WTC11 (cell line): ENCODE results near the gene MBD6. TPM values are rescaled to one million over a fixed set of nuclear protein-coding genes. Genes with fewer than 3 reads are reported as not detected.
"Not testable (repeated sequence)": the region's sequence is repeated elsewhere in the genome, so short reads cannot be mapped to it uniquely, and the experiment has no call there.

Source experiments
- ATAC-seq: fragments of 200-7000 bp; cut with Tn5 transposase; 2 replicates; pipeline ENCODE4 v1.10.0; 2021; ENCODE audit warnings: mild to moderate bottlenecking, moderate library complexity
- CTCF ChIA-PET: fragments of 300-600 bp; sonication (Branson Sonifier 250); formaldehyde crosslinking; loops from one replicate; lab custom pipeline; 2021; ENCODE audit warnings: antibody characterized with exemption; lab: Charles Lee
- POLR2A ChIA-PET: fragments of 350-600 bp; sonication (Branson Sonifier 250); formaldehyde crosslinking; loops from one replicate; lab custom pipeline; 2021; ENCODE audit warnings: antibody characterized with exemption; lab: Charles Lee
- DNase-seq: peaks from one replicate; pipeline ENCODE4 v3.0.0; 2021; ENCODE audit warnings: low spot score
- H3K27ac Mint-ChIP-seq: 2 replicates; pipeline ENCODE4 v1.8.0; 2021; ENCODE audit warnings: mixed read lengths
- H3K27me3 Mint-ChIP-seq: 2 replicates; pipeline ENCODE4 v1.8.0; 2021; ENCODE audit warnings: low read depth, mild to moderate bottlenecking, moderate library complexity, mixed read lengths
- H3K36me3 Mint-ChIP-seq: 2 replicates; pipeline ENCODE4 v1.8.0; 2021; ENCODE audit warnings: mixed read lengths
- H3K4me1 Mint-ChIP-seq: 2 replicates; pipeline ENCODE4 v1.8.0; 2022; ENCODE audit warnings: mixed read lengths
- H3K4me3 Mint-ChIP-seq: 2 replicates; pipeline ENCODE4 v1.8.0; 2021; ENCODE audit warnings: mild to moderate bottlenecking, moderate library complexity, mixed read lengths
- H3K9me3 Mint-ChIP-seq: 2 replicates; pipeline ENCODE4 v1.8.0; 2021; ENCODE audit warnings: mixed read lengths
- ATF1 ChIP-seq: sonication (generic); formaldehyde crosslinking; IDR thresholded peaks from 2 replicates; pipeline ENCODE4 v1.8.1; 2023; ENCODE audit warnings: mild to moderate bottlenecking, moderate library complexity, missing genetic modification reagents
- ATF2 ChIP-seq: sonication (generic); formaldehyde crosslinking; IDR thresholded peaks from 2 replicates; pipeline ENCODE4 v1.8.1; 2022; ENCODE audit warnings: low read depth, missing genetic modification reagents, borderline replicate concordance
- CDX4 ChIP-seq: fragments of 250-450 bp; sonication (Bioruptor Pico); IDR thresholded peaks from 2 replicates; pipeline ENCODE4 v1.9.0; 2021; ENCODE audit warnings: moderate library complexity, mild to moderate bottlenecking, inconsistent platforms, borderline replicate concordance
- CREM ChIP-seq: sonication (generic); formaldehyde crosslinking; IDR thresholded peaks from 2 replicates; pipeline ENCODE4 v1.8.1; 2022; ENCODE audit warnings: mild to moderate bottlenecking, missing genetic modification reagents, moderate library complexity
- E2F4 ChIP-seq: sonication (generic); formaldehyde crosslinking; IDR thresholded peaks from 2 replicates; pipeline ENCODE4 v1.8.1; 2022; ENCODE audit warnings: low read depth, mild to moderate bottlenecking, moderate library complexity, missing genetic modification reagents, borderline replicate concordance
- E2F5 ChIP-seq: sonication (generic); formaldehyde crosslinking; IDR thresholded peaks from 2 replicates; pipeline ENCODE4 v1.8.1; 2022; ENCODE audit warnings: mild to moderate bottlenecking, moderate library complexity, missing genetic modification reagents
- ELF4 ChIP-seq: sonication (generic); formaldehyde crosslinking; IDR thresholded peaks from 2 replicates; pipeline ENCODE4 v1.8.1; 2022; ENCODE audit warnings: low read depth, mild to moderate bottlenecking, moderate library complexity, missing genetic modification reagents
- GRHL2 ChIP-seq: fragments of 250-450 bp; sonication (Bioruptor Pico); IDR thresholded peaks from 2 replicates; pipeline ENCODE4 v1.8.0; 2022; ENCODE audit warnings: mild to moderate bottlenecking, moderate library complexity; ENCODE audit not compliant: insufficient replicate concordance, severe bottlenecking
- GTF2I ChIP-seq: fragments of 250-450 bp; sonication (Bioruptor Pico); conservative IDR thresholded peaks from 2 replicates; pipeline ENCODE4 v1.4.0; 2021; ENCODE audit warnings: mild to moderate bottlenecking
- MYBL2 ChIP-seq: sonication (generic); formaldehyde crosslinking; IDR thresholded peaks from 2 replicates; pipeline ENCODE4 v1.8.1; 2023; ENCODE audit warnings: mild to moderate bottlenecking, moderate library complexity, missing genetic modification reagents
- NFE2L1 ChIP-seq: sonication (generic); formaldehyde crosslinking; IDR thresholded peaks from 2 replicates; pipeline ENCODE4 v1.8.1; 2023; ENCODE audit warnings: missing genetic modification reagents
- NR2C2 ChIP-seq: sonication (generic); formaldehyde crosslinking; IDR thresholded peaks from 2 replicates; pipeline ENCODE4 v1.8.0; 2022; ENCODE audit warnings: mild to moderate bottlenecking, missing genetic modification reagents
- OVOL2 ChIP-seq: fragments of 250-450 bp; sonication (Bioruptor Pico); IDR thresholded peaks from 2 replicates; pipeline ENCODE4 v1.9.0; 2021; ENCODE audit warnings: mild to moderate bottlenecking, borderline replicate concordance
- RORB ChIP-seq: fragments of 250-450 bp; sonication (Bioruptor Pico); IDR thresholded peaks from 2 replicates; pipeline ENCODE4 v1.9.0; 2021; ENCODE audit warnings: mild to moderate bottlenecking
- ZNF219 ChIP-seq: sonication (generic); formaldehyde crosslinking; IDR thresholded peaks from 2 replicates; pipeline ENCODE4 v1.8.0; 2023; ENCODE audit warnings: missing genetic modification reagents, mild to moderate bottlenecking, borderline replicate concordance
- ZNF416 ChIP-seq: fragments of 250-450 bp; sonication (Bioruptor Pico); IDR thresholded peaks from 2 replicates; pipeline ENCODE4 v1.9.0; 2021; ENCODE audit warnings: mild to moderate bottlenecking, inconsistent platforms
- ZNF512 ChIP-seq: sonication (generic); formaldehyde crosslinking; IDR thresholded peaks from 2 replicates; pipeline ENCODE4 v1.8.1; 2022; ENCODE audit warnings: missing genetic modification reagents, borderline replicate concordance
- total RNA-seq: library from RNA; stranded (reverse); gene quantifications from 3 replicates; pipeline ENCODE4 v1.2.3, GENCODE V29; 2021

MBD6 gene
- total RNA-seq, 1 experiment from 2014 or later: 46.3 TPM

- CTCF ChIA-PET: interaction anchor here (1.0 to 3.7 kb wide), 2 partner anchors 13 to 63 kb away, joined by 4 to 18 read pairs; partner anchors contain the start of gene B4GALNT1
- H3K4me3 Mint-ChIP-seq: no peak overlapping the region
- DNase-seq (no peak), ATAC-seq (no peak)
- H3K36me3 Mint-ChIP-seq: peaks cover 32% of the 10 kb centered on the region
- TF ChIP-seq NFE2L1 (CRISPR knock-in tag) (no peak), GRHL2 (CRISPR knock-in tag) (no peak)
- H3K9me3 Mint-ChIP-seq: no peaks in the 10 kb centered on the region
- no peaks in the 10 kb centered on the region for H3K4me1 Mint-ChIP-seq
- no peak overlapping the region for H3K27ac Mint-ChIP-seq
- POLR2A ChIA-PET: no interaction called here
- H3K27me3 Mint-ChIP-seq: no peaks in the 10 kb centered on the region
These were observed 47.2 kb downstream of the MBD6 start for GRCh38 chr12:57569858-57570257.

GRCh38 chr12:57570438-57570837 lies 47.8 kb downstream of the MBD6 start:
- H3K9me3 Mint-ChIP-seq, H3K4me3 Mint-ChIP-seq, H3K27me3 Mint-ChIP-seq, H3K4me1 Mint-ChIP-seq, H3K27ac Mint-ChIP-seq, DNase-seq, ATAC-seq: not testable (repeated sequence)
- ChIA-PET POLR2A (interaction anchor here (0.6 kb wide), 1 partner anchor 85 kb away, joined by 7 read pairs; no protein-coding TSS in a partner anchor), CTCF (interaction anchor here (1.0 to 3.7 kb wide), 2 partner anchors 13 to 62 kb away, joined by 4 to 18 read pairs; partner anchors contain the start of gene B4GALNT1)
- peaks cover 37% of the 10 kb centered on the region for H3K36me3 Mint-ChIP-seq

GRCh38 chr12:57571926-57572762 lies 49.5 kb downstream of the MBD6 start:
- Mint-ChIP-seq H3K27ac (no peak overlapping the region), H3K9me3 (no peaks in the 10 kb centered on the region), H3K36me3 (peaks cover 52% of the 10 kb centered on the region), H3K4me3 (no peak overlapping the region), H3K27me3 (no peaks in the 10 kb centered on the region; the same call in 1 of the 2 replicates), H3K4me1 (no peaks in the 10 kb centered on the region)
- POLR2A ChIA-PET: no interaction called here
- no peak for DNase-seq
- TF ChIP-seq ZNF219 (CRISPR knock-in tag) (no peak), NR2C2 (CRISPR knock-in tag) (no peak), E2F4 (no peak), GTF2I (CRISPR knock-in tag) (no peak), ATF1 (CRISPR knock-in tag) (no peak), E2F5 (CRISPR knock-in tag) (no peak), ZNF512 (CRISPR knock-in tag) (no peak), OVOL2 (CRISPR knock-in tag) (no peak)
- ATAC-seq: no peak
- CTCF ChIA-PET: interaction anchor here (3.7 kb wide), 1 partner anchor 11 kb away, joined by 18 read pairs; no protein-coding TSS in a partner anchor

GRCh38 chr12:57574795-57575194 lies 52.2 kb downstream of the MBD6 start:
- H3K36me3 Mint-ChIP-seq: peaks cover 57% of the 10 kb centered on the region
- H3K4me3 Mint-ChIP-seq: no peak overlapping the region
- no peaks in the 10 kb centered on the region for H3K4me1 Mint-ChIP-seq
- H3K27me3 Mint-ChIP-seq: no peaks in the 10 kb centered on the region; the same call in 1 of the 2 replicates
- no peaks in the 10 kb centered on the region for H3K9me3 Mint-ChIP-seq
- ATAC-seq: no peak
- ChIA-PET POLR2A (no interaction called here), CTCF (interaction anchor here (1.5 to 2.6 kb wide), 2 partner anchors 9 to 58 kb away, joined by 6 to 8 read pairs; partner anchors contain the start of gene B4GALNT1)
- no peak for DNase-seq
- no peak overlapping the region for H3K27ac Mint-ChIP-seq
- TF ChIP-seq OVOL2 (CRISPR knock-in tag) (no peak), CDX4 (no peak), ZNF512 (CRISPR knock-in tag) (no peak), ELF4 (no peak), ATF2 (CRISPR knock-in tag) (no peak), CREM (CRISPR knock-in tag) (no peak), ZNF416 (CRISPR knock-in tag) (no peak), RORB (CRISPR knock-in tag) (no peak), MYBL2 (CRISPR knock-in tag) (no peak)
